HL-60 (cell line): ENCODE results near the gene RBM10.

ENCODE experiments used
- DNase-seq, 2 experiments: peaks; one replicate each; pipeline ENCODE4 v3.0.0-alpha.2; 2010 to 2020; ENCODE audit warnings: low read depth in 1 of 2, low spot score in 1 of 2
- H3K27ac ChIP-seq: fragments of 250-450 bp; sonication (Bioruptor Pico); replicated peaks from 2 replicates; pipeline ENCODE4 v1.5.1; 2020; ENCODE audit warnings: mild to moderate bottlenecking, moderate library complexity
- H3K27me3 ChIP-seq: fragments of 250-450 bp; sonication (Bioruptor Pico); 2 replicates; pipeline ENCODE4 v1.5.1; 2021; ENCODE audit warnings: mild to moderate bottlenecking, moderate library complexity; ENCODE audit not compliant: insufficient read depth, poor library complexity, severe bottlenecking
- H3K4me3 ChIP-seq: replicated peaks from 2 replicates; pipeline ENCODE4 v1.5.1; 2011; ENCODE audit warnings: mild to moderate bottlenecking, control low read depth, low read length; ENCODE audit not compliant: insufficient read depth
- GABPA ChIP-seq: IDR thresholded peaks from 2 replicates; pipeline ENCODE4 v1.6.1; 2012; ENCODE audit warnings: low read depth
- POLR2AphosphoS5 ChIP-seq: IDR thresholded peaks from 2 replicates; pipeline ENCODE4 v1.6.1; 2012; ENCODE audit warnings: low read depth
- SPI1 ChIP-seq: IDR thresholded peaks from 2 replicates; pipeline ENCODE4 v1.6.1; 2012; ENCODE audit warnings: low read depth, mild to moderate bottlenecking, borderline replicate concordance
- TF ChIP-seq, protein P1 (sequence below): IDR thresholded peaks from 2 replicates; pipeline ENCODE4 v1.6.1; 2012; ENCODE audit warnings: low read depth; ENCODE audit not compliant: insufficient replicate concordance
- TF ChIP-seq, protein P2 (sequence below): IDR thresholded peaks from one replicate; pipeline ENCODE4 v1.5.1; 2011; ENCODE audit warnings: low read length, control low read depth, inconsistent platforms; ENCODE audit not compliant: insufficient read depth

The RBM10 gene

DNA sequence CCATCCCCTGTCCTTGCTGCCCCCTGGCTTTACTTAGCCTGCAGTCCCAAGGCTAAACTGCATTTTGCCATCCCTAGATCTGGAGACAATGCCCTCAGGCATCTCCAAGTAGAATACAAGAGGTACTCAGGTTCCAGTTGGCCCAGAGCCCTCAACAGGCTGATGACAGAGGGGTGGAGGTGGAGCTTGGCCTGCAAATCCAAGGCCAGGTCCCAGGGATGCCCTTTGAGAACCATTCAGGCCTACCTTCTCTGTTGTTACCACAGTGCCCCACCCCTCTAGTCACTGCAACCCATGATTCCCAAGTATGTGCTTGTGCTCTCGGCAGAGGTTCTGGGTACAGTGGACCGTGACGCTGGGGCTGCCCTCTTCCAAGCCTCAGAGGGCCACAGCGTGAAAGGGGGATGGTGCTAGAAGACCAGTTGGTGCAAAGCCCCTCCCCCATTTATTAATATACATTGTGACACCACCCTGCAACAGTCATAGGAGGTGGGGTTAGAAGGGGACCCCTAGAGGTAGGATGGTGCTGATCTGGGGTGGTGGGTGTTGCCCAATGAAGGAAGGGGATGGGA, 42.2 kb downstream of the RBM10 start:
- Histone ChIP-seq H3K27ac (no peak overlapping the region), H3K27me3 (no peaks in the 10 kb centered on the region), H3K4me3 (no peak overlapping the region)
- no peak for DNase-seq
- no peak for TF ChIP-seq GABPA
- TF ChIP-seq SPI1: no peak
- TF ChIP-seq POLR2AphosphoS5: no peak
- TF ChIP-seq, protein P1, sequence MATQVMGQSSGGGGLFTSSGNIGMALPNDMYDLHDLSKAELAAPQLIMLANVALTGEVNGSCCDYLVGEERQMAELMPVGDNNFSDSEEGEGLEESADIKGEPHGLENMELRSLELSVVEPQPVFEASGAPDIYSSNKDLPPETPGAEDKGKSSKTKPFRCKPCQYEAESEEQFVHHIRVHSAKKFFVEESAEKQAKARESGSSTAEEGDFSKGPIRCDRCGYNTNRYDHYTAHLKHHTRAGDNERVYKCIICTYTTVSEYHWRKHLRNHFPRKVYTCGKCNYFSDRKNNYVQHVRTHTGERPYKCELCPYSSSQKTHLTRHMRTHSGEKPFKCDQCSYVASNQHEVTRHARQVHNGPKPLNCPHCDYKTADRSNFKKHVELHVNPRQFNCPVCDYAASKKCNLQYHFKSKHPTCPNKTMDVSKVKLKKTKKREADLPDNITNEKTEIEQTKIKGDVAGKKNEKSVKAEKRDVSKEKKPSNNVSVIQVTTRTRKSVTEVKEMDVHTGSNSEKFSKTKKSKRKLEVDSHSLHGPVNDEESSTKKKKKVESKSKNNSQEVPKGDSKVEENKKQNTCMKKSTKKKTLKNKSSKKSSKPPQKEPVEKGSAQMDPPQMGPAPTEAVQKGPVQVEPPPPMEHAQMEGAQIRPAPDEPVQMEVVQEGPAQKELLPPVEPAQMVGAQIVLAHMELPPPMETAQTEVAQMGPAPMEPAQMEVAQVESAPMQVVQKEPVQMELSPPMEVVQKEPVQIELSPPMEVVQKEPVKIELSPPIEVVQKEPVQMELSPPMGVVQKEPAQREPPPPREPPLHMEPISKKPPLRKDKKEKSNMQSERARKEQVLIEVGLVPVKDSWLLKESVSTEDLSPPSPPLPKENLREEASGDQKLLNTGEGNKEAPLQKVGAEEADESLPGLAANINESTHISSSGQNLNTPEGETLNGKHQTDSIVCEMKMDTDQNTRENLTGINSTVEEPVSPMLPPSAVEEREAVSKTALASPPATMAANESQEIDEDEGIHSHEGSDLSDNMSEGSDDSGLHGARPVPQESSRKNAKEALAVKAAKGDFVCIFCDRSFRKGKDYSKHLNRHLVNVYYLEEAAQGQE: no peak
- TF ChIP-seq, protein P2, sequence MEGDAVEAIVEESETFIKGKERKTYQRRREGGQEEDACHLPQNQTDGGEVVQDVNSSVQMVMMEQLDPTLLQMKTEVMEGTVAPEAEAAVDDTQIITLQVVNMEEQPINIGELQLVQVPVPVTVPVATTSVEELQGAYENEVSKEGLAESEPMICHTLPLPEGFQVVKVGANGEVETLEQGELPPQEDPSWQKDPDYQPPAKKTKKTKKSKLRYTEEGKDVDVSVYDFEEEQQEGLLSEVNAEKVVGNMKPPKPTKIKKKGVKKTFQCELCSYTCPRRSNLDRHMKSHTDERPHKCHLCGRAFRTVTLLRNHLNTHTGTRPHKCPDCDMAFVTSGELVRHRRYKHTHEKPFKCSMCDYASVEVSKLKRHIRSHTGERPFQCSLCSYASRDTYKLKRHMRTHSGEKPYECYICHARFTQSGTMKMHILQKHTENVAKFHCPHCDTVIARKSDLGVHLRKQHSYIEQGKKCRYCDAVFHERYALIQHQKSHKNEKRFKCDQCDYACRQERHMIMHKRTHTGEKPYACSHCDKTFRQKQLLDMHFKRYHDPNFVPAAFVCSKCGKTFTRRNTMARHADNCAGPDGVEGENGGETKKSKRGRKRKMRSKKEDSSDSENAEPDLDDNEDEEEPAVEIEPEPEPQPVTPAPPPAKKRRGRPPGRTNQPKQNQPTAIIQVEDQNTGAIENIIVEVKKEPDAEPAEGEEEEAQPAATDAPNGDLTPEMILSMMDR: no peak

DNA sequence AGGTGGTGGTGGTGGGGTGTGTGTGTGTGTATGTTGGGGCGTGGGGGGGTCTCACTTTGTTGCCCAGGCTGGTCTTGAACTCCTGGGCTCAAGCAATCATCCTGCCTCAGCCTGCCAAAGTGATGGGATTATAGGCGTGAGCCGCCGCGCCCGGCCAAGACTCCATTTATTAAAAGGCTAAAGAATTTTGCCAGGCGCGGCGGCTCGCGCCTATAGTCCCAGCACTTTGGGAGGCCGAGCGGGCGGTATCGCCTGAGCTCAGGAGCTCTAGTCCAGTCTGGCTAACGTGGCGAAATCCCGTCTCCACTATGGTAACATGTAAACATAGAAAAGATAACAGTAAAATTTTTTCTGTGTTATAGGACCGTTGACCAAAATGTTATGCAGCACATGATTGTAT, 44.9 kb downstream of the RBM10 start:
- TF ChIP-seq, protein P2: no peak
- TF ChIP-seq GABPA (no peak), POLR2AphosphoS5 (no peak), SPI1 (no peak)
- TF ChIP-seq, protein P1: no peak
- no peak for DNase-seq
- Histone ChIP-seq H3K27ac (no peak overlapping the region), H3K4me3 (no peak overlapping the region), H3K27me3 (no peaks in the 10 kb centered on the region)

DNA sequence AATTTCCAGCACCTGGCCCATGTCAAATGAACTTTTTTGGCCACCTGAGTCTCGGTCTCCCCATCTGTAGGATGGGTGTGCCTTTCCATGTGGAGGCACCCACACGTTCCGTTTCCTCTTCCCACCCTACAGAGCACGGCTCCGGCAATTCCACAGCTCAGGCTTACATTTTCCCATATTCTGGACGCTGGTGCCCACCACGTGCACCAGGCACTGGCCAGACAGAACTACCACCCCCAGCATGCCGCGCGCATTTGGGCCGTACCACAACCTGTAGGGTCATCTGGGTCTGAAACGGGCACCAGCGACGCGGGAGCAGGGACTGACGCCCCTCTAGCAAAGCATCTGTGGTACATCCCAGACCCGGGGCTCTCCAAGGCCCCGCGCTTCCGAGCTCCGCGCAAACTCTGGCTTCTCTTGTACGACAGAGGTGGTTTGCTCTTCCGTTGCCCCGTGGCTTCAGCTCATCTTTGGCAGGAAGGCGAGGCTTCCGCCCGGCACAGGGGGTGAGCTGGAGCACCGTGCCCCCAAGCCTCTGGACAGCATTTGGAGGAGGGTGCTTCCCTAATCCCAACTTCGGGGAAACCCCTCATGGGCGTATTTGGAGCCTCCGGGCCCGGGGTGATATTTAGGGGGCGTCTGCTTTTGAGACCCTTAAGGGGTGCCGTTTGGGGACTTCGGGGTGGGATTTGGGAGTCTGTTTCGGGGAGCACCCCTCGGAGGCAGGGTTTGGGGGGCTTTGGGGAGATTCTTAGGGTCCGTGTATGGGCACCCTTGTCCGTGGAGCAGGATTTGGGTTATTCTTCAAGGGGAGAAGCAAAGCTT, 45.6 kb downstream of the RBM10 start:
- TF ChIP-seq SPI1 (no peak), GABPA (no peak), POLR2AphosphoS5 (peak; percentile 41; the same call in 1 of the 2 replicates)
- TF ChIP-seq, protein P2: no peak
- TF ChIP-seq, protein P1: peak; percentile 12
- H3K27ac ChIP-seq: peak overlapping the region; percentile 80
- peak; percentile 80 to 90 for DNase-seq
- peak overlapping the region; percentile 48 for H3K4me3 ChIP-seq
- no peaks in the 10 kb centered on the region for H3K27me3 ChIP-seq
